GM18517 (cell line): ENCODE measurements around the gene RNF32.
"Not testable (repeated sequence)": the region's sequence is repeated elsewhere in the genome, so short reads cannot be mapped to it uniquely, and the experiment has no call there.

Experiments used
- ATAC-seq: cut with Tn5 transposase; IDR thresholded peaks from one replicate; pipeline ENCODE4 v1.9.1; 2021; ENCODE audit warnings: mild to moderate bottlenecking, moderate library complexity; ENCODE audit not compliant: unreplicated experiment

The RNF32 gene

DNA sequence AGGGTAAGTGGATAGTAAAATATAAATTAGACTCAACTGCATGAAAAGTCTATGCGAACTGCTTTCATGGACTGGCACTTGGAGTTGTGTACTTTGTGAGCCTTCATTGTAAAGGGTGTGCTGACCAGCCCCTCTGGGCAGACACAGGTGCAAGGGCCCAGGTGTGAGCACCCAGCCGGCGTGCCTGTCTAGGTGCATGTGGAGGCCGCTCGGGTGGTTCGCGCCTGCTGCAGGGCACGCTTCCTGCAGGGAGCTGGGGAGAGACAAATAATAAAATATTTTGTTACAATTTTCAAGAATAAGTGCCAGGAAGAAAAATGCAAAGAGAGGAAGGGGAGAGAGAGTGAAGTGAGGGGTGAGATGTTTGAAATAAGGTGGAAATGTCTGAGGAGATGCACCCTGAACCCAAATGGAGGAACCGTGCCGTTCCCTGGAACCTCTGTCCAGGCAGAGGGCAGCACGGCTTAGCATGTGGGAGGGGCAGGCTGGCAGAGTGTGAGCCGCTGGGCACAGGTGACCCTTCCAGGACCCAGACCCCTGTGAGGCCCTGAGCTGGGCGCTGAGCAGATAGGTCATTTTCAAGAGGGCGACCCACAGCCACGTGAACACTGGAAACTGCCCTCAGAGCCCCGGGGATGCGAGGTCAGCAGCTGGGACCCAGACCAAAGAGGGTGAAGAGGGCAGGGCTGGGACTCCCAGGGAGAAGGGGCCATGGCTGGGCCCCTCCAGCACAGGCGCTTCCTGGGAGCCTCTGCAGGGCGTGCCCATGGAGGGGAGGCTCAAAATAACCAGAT lies 28.7 kb downstream of the RNF32 start:
- no peak for ATAC-seq

- no peak for ATAC-seq
Observed at GRCh38 chr7:156673454-156673853, 32.9 kb downstream of the RNF32 start.

DNA sequence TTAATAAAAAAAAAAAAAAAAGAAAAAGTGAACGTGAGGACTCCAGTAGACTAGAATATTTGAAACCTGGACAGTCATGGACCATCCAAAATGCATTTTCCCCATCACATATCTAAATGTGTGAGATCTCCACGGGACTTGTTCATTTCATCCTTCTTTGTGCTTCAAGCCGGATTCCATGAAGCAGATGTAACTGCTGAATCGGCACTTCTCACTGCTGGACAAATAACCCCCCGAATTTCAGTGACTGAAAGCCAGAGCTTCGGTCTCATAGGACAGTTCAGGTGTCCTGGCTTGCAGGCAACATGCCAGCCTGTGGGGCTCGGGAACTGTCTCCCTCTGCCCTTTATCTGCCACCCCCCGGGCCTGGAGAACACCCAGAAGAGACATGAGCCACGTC lies 33.3 kb downstream of the RNF32 start:
- ATAC-seq: no peak

GRCh38 chr7:156675721-156676120 lies 35.1 kb downstream of the RNF32 start:
- no peak for ATAC-seq

DNA sequence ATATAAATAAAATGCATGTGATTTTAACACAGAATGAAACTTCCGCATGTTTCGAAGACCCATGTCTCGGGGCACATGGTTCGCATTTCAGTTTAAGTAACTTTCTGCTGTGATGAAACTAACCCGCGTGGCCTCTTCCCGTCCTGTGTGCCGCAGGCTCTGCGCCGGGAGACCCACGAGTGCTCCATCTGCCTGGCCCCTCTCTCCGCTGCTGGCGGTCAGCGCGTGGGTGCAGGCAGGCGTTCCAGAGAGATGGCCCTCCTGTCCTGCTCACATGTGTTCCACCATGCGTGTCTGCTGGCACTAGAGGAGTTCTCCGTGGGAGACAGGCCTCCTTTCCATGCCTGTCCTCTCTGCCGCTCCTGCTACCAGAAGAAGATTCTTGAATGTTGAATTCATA lies 35.7 kb downstream of the RNF32 start:
- no peak for ATAC-seq

DNA sequence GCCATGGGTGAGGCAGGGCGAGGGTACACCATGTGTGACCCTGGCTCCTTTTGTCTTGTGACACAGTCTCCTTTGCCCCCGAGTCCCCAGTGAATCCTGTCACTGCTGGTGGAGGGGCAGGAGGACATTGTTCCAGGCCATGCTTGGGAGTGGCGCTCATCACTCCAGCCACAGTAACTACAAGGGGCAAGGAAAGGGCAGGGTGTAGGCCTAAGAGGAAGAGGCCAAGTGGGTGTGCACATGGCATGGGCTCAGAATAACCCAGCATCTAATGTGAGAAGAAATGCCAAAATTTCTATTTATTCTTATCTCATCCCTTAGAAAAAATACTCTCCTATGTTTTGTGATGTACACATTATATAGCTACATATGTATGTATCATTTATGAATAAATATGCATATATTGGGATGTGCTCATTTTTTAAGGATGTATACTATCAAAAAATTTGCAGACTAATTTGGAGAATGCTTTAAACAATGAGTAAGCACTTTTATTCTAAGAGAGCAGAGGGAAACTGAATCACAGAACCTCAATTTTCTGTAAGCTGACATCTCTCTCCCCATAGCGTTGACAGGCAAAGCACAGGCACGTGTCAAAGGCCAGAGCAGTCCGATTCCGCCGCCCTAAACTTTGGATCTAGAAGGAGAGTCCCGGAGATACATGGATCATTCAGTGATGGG lies 36.9 kb downstream of the RNF32 start:
- no peak for ATAC-seq

DNA sequence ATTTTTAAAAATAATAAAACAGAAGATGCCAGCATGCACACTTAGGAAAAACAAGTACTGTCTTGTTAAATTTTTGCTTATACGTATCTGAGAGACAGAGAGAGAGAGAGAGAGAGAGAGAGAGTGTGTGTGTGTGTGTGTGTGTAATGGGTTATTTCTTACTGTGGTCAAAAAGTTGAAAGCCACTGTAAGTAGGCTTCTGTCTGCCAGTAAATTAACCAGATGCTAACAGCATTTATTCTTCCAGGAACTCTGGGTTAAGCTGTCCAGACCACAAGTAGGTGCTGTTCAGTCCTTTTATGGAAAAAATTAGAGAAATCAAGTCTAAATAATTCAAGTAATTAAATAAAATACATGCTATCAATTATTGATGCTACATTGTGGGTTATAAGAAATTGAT lies 39.7 kb downstream of the RNF32 start:
- ATAC-seq: no peak

DNA sequence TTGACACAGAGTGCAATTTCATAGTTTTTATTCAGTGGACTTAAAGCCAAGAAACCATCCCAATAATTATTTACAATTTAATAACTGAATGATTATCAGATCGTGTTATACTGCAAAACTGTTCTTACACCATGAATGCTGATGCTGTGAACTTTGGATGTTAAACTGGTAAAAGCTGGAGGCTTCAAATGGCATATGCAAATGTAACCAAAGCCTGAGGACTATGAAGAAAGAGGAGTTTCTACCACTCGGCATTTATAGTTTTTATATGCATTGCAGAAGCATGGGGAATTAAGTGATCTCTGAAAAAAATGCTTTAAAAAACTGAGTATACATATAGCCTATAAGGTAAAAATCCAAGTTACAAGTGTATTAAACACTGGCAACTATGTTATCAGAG lies 42.4 kb downstream of the RNF32 start:
- no peak for ATAC-seq

- ATAC-seq: no peak
Observed at GRCh38 chr7:156684251-156684650, 43.7 kb downstream of the RNF32 start.

DNA sequence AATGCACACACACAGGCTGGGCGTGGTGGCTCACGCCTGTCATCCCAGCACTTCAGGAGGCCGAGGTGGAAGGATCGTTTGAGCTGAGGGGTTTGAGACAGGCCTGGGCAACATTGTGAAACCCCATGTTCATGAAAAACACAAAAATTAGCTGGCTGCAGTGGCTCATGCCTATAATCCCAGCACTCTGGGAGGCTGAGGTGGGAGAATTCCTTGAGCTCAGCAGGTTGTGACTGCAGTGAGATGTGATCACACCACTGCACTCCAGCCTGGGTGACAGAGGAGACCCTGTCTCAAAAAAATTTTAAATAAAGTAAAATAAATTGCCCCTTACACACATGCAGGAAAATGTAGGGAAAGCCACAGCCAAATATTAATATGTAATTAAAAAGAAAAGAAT lies 44.1 kb downstream of the RNF32 start:
- ATAC-seq: no peak

GRCh38 chr7:156691764-156692163 lies 51.2 kb downstream of the RNF32 start:
- no peak for ATAC-seq

DNA sequence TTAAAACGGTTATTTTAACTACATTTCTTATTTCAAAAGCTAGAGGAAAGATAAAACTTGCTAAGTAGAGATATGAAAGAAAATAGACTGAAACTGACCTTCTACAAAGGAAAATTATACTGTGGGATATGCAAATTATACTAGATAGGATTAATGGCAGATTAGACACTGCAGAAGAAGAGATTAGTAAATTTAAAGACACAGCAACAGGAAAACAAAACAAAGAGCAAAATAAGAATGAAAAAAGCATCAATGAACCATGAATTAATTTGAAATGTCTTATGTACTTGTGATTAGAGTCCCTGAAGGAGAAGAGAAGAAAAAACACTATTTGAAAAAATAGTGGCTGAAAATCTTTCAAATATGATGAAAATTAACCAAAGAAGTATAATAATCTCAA lies 52.3 kb downstream of the RNF32 start:
- no peak for ATAC-seq

DNA sequence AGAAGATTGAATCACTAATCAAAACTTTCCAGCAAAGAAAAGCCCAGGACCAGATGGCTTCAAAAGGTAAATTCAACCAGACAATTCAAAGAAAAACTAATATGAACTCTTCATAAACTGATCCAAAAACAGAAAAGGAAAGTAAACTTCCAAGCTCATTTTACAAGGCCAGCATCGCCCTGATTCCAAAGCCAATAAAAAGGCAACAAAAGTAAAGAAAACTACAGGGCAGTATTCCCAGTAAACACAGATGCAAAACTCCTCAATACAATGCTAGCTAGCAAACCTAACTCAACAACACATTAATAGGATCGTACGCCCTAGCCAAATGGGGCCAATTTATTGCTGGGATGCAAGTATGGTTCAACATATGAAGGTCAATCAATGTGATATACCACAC lies 53.1 kb downstream of the RNF32 start:
- no peak for ATAC-seq

- ATAC-seq: not testable (repeated sequence)
Observed at GRCh38 chr7:156697283-156697682, 56.7 kb downstream of the RNF32 start.

- not testable (repeated sequence) for ATAC-seq
Observed at GRCh38 chr7:156698512-156698911, 57.9 kb downstream of the RNF32 start.

- ATAC-seq: not testable (repeated sequence)
Observed at GRCh38 chr7:156701787-156702186, 61.2 kb downstream of the RNF32 start.

GRCh38 chr7:156702399-156702798 lies 61.8 kb downstream of the RNF32 start:
- ATAC-seq: no peak

- no peak for ATAC-seq
Observed at GRCh38 chr7:156703209-156703608, 62.6 kb downstream of the RNF32 start.

- peak; percentile 45 for ATAC-seq
Observed at GRCh38 chr7:156703773-156704482, 63.4 kb downstream of the RNF32 start.

DNA sequence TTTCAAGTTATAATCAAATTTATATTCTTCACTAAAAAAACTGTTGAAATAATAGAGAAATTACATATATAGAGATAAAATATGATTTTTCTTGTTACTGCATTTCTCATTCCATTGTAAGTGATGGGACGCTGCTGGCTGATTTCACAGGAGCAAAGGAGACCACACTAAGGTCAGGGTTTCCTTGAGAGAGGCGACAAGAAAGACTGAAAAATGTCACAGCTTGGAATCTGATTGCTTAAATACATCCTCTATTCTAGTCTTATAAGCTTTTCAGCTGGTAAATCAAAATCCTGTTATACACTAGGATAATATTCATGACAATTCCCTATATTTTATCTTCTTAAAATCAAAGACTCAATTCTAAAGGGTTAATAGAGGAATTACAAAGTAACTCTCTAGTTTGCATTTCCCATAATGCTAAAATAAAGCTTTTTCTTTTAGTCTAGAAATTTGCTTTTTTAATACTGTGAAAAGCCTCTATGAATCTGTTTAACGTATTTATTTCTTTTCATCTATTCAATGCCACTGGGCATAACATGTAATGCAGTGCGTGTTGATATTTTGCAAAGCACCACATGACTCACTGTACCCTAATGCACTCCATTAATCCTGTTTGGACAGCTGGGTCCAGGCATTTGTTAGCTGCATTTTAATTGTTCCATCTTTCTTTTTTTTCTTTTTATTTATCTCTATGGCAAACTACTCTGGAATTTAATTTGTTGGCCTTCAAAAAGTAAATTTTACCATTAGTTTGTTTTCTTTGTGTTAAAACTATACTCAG lies 81.7 kb downstream of the RNF32 start:
- no peak for ATAC-seq

- ATAC-seq: no peak
Observed at GRCh38 chr7:156725073-156725472, 84.5 kb downstream of the RNF32 start.
